ENCODE results near the gene EZR.

Gene EZR

DNA sequence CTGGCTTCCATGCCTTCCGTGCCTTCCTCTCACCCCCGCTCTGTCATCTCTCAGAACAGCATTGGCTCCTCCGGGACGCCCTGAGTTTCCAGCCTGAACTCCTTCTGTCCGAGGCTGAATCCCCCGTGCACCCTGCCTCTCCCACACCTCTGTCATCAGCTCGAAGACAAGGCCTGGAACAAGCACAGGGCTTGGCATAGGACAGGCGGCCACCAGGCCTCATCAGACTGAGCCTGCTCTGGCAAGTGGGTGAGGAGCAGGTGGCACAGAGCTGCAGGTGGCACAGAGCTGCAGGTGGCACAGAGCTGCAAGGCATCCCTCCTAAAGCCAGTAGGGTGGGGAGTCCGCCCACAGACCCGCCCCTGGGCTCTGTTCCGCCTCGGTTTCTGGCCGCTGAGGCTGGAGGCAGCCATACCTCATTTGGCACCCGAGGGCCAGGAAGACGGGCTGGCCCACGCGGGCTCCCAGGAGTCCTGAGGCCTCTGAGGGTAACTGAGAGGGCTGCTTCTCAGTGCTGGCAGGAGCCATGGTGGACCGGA lies 60.2 kb downstream of the EZR start:
- TF ChIP-seq, protein P1, sequence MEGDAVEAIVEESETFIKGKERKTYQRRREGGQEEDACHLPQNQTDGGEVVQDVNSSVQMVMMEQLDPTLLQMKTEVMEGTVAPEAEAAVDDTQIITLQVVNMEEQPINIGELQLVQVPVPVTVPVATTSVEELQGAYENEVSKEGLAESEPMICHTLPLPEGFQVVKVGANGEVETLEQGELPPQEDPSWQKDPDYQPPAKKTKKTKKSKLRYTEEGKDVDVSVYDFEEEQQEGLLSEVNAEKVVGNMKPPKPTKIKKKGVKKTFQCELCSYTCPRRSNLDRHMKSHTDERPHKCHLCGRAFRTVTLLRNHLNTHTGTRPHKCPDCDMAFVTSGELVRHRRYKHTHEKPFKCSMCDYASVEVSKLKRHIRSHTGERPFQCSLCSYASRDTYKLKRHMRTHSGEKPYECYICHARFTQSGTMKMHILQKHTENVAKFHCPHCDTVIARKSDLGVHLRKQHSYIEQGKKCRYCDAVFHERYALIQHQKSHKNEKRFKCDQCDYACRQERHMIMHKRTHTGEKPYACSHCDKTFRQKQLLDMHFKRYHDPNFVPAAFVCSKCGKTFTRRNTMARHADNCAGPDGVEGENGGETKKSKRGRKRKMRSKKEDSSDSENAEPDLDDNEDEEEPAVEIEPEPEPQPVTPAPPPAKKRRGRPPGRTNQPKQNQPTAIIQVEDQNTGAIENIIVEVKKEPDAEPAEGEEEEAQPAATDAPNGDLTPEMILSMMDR (IDR thresholded peaks at IDR 0.05; ENCODE audit: low read depth, low read length): no peak

DNA sequence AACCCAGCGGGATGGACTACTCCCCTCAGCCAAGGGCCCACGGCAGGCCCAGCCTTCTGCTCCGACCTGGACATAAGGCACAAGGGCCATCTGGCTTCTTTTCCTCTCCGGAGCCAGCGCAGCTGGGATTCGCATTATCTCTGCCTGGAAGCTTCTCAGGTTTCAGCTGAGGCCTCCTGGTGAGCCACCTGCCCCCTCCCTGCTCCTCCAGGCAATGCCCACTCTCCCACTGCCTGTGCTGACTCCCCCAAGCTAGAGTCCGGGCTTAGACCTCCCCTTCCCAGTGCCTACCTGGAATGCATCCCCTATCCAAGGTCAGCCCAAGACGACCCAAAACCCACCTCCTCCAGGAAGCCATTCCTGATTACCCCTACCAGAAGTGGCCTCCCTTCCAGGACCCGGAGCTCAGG lies 60.7 kb downstream of the EZR start:
- TF ChIP-seq, protein P1 (IDR thresholded peaks at IDR 0.05; ENCODE audit: low read depth, low read length): no peak
- no peak overlapping the region for H3K4me3 ChIP-seq (ENCODE audit: low read depth, low read length)

More for the DNA sequence above, 60.2 kb downstream of the EZR start:
- no peak overlapping the region for H3K4me3 ChIP-seq (ENCODE audit: low read depth, low read length)

DNA sequence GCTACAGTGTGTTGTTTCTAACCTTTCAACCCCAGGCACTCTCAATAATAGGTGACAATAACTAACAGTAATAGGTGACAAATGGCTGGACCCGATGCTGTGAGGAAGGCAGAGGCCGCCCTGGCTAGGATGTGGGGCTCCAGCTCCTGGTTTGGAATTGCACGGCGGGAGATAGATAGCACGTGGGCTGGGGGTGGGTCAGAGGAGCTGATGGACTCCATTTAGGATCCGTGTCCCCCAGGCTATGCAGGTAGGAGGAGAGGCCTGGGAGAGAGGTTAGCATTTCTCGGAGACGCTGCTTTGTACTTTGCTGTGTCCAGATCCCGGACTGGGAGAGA lies 61.4 kb downstream of the EZR start:
- no peak overlapping the region for H3K4me3 ChIP-seq (ENCODE audit: low read depth, low read length)

DNA sequence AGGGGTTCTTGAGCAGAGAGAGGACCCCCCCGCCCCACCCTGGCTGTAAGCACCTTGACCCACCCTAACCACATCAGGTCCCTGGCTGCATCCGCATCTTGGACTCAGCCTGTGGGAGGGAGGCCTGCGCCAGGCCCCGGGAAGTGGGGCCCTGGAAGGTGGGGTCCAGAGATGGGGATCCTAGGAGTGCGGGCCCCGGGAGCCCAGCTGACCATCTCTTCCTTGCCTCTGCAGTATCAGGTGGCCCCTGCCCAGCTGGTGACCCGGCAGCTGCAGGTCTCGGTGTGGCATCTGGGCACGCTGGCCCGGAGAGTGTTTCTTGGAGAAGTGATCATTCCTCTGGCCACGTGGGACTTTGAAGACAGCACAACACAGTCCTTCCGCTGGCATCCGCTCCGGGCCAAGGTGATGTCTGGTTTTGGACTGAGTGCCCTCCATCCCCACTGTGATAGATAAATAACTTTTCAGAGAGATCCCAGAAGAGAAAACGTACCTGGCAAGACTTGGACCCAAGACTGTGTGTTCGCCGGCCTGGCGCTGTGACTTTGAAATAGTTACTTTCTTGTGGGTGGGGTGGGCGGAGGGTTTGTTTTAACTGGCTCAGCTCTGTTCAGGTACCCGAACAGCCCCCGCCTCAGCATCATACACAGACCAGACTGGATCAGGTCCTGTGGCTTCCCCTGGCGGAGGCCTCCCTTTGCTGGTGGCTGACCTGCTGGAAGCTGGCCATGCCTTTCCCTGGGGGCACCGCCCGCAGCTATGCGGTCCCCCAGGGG lies 62.0 kb downstream of the EZR start:
- H3K4me3 ChIP-seq (ENCODE audit: low read depth, low read length): no peak overlapping the region
- TF ChIP-seq, protein P1 (IDR thresholded peaks at IDR 0.05; ENCODE audit: low read depth, low read length): no peak

More for the DNA sequence above, 61.4 kb downstream of the EZR start:
- TF ChIP-seq, protein P1 (IDR thresholded peaks at IDR 0.05; ENCODE audit: low read depth, low read length): no peak

DNA sequence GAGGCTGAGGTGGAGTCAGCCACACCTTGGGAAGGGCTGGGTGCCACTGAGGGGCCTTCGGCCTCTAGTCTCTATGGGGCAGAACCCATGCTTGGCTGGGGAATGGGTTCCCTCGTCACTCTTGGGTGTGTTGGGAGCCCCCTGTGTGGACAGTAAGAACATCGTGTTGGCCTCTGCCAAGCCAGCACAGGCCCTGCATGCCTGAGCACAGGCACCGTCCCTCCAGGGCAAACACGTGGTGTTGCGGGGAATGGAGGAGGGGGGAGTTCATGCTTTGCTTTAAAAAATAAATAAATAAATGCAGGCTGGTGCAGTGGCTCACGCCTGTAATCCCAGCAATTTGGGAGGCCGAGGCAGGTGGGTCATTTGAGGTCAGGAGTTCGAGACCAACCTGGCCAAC lies 63.0 kb downstream of the EZR start:
- TF ChIP-seq, protein P1 (IDR thresholded peaks at IDR 0.05; ENCODE audit: low read depth, low read length): no peak
- no peak overlapping the region for H3K4me3 ChIP-seq (ENCODE audit: low read depth, low read length)

DNA sequence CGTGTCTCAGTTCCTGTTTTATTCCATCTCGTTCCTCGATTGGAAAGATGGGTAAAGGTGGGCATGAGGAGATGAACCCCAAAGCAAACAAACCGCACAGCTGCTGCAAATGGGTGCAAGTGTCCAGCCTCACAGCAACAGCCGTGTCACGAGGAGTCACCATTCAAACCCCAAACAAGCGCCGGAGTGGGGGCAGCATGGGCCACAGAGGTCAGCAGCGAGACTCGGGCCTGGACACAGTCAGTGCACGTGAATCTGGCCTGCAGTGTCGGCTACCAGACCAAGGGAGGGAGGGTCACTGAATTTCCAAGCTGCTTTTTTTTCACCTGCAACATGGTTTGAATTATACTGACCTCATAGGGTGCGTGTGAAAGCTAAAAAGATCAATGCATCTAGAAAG lies 63.5 kb downstream of the EZR start:
- no peak overlapping the region for H3K4me3 ChIP-seq (ENCODE audit: low read depth, low read length)
- TF ChIP-seq, protein P1 (IDR thresholded peaks at IDR 0.05; ENCODE audit: low read depth, low read length): no peak

DNA sequence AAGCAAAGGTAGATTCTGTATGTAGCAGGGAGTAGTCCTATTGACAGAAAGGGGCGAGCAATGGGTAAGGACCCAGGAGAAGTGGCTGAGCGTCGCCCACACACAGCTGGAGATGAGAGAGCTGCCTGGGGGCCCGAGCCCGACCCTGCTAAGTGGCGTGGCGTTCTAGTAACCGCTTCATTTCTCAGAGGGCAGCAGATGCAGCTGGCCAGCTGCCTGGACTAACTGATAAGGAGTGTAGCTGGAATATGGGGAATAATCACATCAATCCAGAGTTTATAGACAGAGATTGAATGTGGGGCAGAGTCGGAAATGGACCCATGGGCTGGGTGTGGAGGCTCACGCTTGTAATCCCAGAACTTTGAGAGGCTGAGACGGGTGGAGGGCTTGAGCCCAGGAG lies 64.4 kb downstream of the EZR start:
- no peak overlapping the region for H3K4me3 ChIP-seq (ENCODE audit: low read depth, low read length)
- TF ChIP-seq, protein P1 (IDR thresholded peaks at IDR 0.05; ENCODE audit: low read depth, low read length): no peak

All from WI38 (cell line).